Posterior vena cava (tissue), 2 donors: ENCODE results near the gene UBE2E2. TPM values are rescaled to one million over a fixed set of nuclear protein-coding genes. Genes with fewer than 3 reads are reported as not detected.

Source experiments
- DNase-seq: peaks from one replicate; pipeline ENCODE4 v3.0.0-alpha.2; 2020; ENCODE audit warnings: low spot score
- intact Hi-C, 2 donors: fragments of 100-400 bp; cut with DNase I; formaldehyde crosslinking; loops; one replicate each; pipeline versions ENCODE4 v1.14.1 to v1.14.2; 2022 to 2023
- total RNA-seq, 2 donors: library from RNA; stranded (reverse); fragmentation: NEBNext Ultra II Directional; extraction: Animal tissue kit (Norgen Biotek cat#: 25700); gene quantifications; one replicate each; pipeline ENCODE4 v1.2.1, GENCODE V29; 2021
- donor health status: DM: yes; HTN: yes; CAD: no.
- donor health status: DM: yes; HTN: yes; CAD: no.

UBE2E2 gene
- total RNA-seq, 2 donors from 2014 or later, result 61.1 to 65.5 TPM

GRCh38 chr3:23485922-23486321 lies 282.8 kb downstream of the UBE2E2 start:
- no peak for DNase-seq

GRCh38 chr3:23487015-23487414 lies 283.9 kb downstream of the UBE2E2 start:
- no peak for DNase-seq
- intact Hi-C loops, result loop anchor here in 1 of 2 donors (5.0 kb wide), 1 partner anchor 100 kb away; no protein-coding TSS in a partner anchor

More at GRCh38 chr3:23485922-23486321, 282.8 kb downstream of the UBE2E2 start:
- intact Hi-C loops, result loop anchor here in 1 of 2 donors (5.0 kb wide), 1 partner anchor 101 kb away; no protein-coding TSS in a partner anchor

GRCh38 chr3:23488618-23489017 lies 285.5 kb downstream of the UBE2E2 start:
- DNase-seq, result no peak

GRCh38 chr3:23489300-23490158 lies 286.4 kb downstream of the UBE2E2 start:
- intact Hi-C loops, result loop anchor here in 1 of 2 donors (5.0 kb wide), 1 partner anchor 98 kb away; no protein-coding TSS in a partner anchor
- DNase-seq, result no peak

More at GRCh38 chr3:23488618-23489017, 285.5 kb downstream of the UBE2E2 start:
- intact Hi-C loops, result loop anchor here in 1 of 2 donors (5.0 kb wide), 1 partner anchor 99 kb away; no protein-coding TSS in a partner anchor

GRCh38 chr3:23490459-23490858 lies 287.3 kb downstream of the UBE2E2 start:
- no peak for DNase-seq
- intact Hi-C loops, result no loop called here

- DNase-seq, result no peak
- intact Hi-C loops, result no loop called here
Observed at GRCh38 chr3:23492057-23492456, 288.9 kb downstream of the UBE2E2 start.

GRCh38 chr3:23493889-23494288 lies 290.8 kb downstream of the UBE2E2 start:
- intact Hi-C loops, result no loop called here
- no peak for DNase-seq

GRCh38 chr3:23494967-23495366 lies 291.8 kb downstream of the UBE2E2 start:
- DNase-seq, result no peak
- intact Hi-C loops, result no loop called here

- no peak for DNase-seq
- intact Hi-C loops, result no loop called here
Observed at GRCh38 chr3:23495507-23495906, 292.4 kb downstream of the UBE2E2 start.

GRCh38 chr3:23496165-23496564 lies 293.0 kb downstream of the UBE2E2 start:
- intact Hi-C loops, result no loop called here
- DNase-seq, result no peak

GRCh38 chr3:23497156-23497555 lies 294.0 kb downstream of the UBE2E2 start:
- intact Hi-C loops, result no loop called here
- no peak for DNase-seq

GRCh38 chr3:23501201-23501802 lies 298.2 kb downstream of the UBE2E2 start:
- intact Hi-C loops, result no loop called here
- no peak for DNase-seq

- intact Hi-C loops, result no loop called here
- no peak for DNase-seq
Observed at GRCh38 chr3:23508464-23508863, 305.3 kb downstream of the UBE2E2 start.

GRCh38 chr3:23518441-23518840 lies 315.3 kb downstream of the UBE2E2 start:
- intact Hi-C loops, result no loop called here
- no peak for DNase-seq

- intact Hi-C loops, result no loop called here
- DNase-seq, result no peak
Observed at GRCh38 chr3:23519314-23520208, 316.4 kb downstream of the UBE2E2 start.

- no peak for DNase-seq
- intact Hi-C loops, result no loop called here
Observed at GRCh38 chr3:23527326-23527725, 324.2 kb downstream of the UBE2E2 start.

GRCh38 chr3:23533596-23533995 lies 330.5 kb downstream of the UBE2E2 start:
- no peak for DNase-seq
- intact Hi-C loops, result loop anchor here in 1 of 2 donors (5.0 kb wide), 1 partner anchor 961 kb away; no protein-coding TSS in a partner anchor

GRCh38 chr3:23533996-23534395 lies 330.9 kb downstream of the UBE2E2 start:
- intact Hi-C loops, result loop anchor here in 1 of 2 donors (5.0 kb wide), 1 partner anchor 962 kb away; no protein-coding TSS in a partner anchor
- DNase-seq, result no peak

- DNase-seq, result no peak
- intact Hi-C loops, result no loop called here
Observed at GRCh38 chr3:23537101-23537551, 334.0 kb downstream of the UBE2E2 start.
